Measurements from ENCODE around the gene ATP10A. TPM values are rescaled to one million over a fixed set of nuclear protein-coding genes. Genes with fewer than 3 reads are reported as not detected.

ATP10A gene
- total RNA-seq, 1 experiment from 2014 or later = 3.0 TPM

DNA sequence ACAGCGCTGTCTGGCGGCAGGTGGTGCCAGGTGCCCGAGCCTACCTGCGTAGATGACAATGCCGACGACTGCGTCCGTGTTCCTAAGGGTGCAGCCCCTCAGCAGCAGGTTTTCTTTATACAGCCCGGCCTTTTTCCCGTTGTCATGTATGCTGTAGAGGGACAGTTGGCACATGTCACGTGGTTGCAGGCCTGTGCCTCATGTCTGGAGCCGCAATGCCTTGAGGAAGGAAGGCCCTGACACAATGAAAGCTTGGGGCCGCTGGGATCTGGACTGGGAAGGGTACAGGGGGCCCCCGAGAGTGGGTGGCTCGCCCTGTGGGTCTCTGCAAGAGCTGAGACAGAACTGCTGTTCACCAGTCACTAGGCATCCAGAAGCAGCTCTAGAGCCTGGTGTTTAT lies 136.0 kb downstream of the ATP10A start:
- H3K27ac Mint-ChIP-seq (ENCODE audit: unreplicated experiment) = no peak overlapping the region
- H3K36me3 Mint-ChIP-seq (ENCODE audit: insufficient read depth, unreplicated experiment) = no peaks in the 10 kb centered on the region
- no peaks in the 10 kb centered on the region for H3K4me1 Mint-ChIP-seq (ENCODE audit: low read depth, unreplicated experiment)
- no peaks in the 10 kb centered on the region for H3K27me3 Mint-ChIP-seq (ENCODE audit: unreplicated experiment)
- CTCF ChIA-PET = no interaction called here
- no peaks in the 10 kb centered on the region for H3K9me3 Mint-ChIP-seq (ENCODE audit: low read depth, unreplicated experiment)
- BruUV-seq (replicated peaks) = no TSS peak
- TF ChIP-seq CTCF (IDR thresholded peaks at IDR 0.05; ENCODE audit: unreplicated experiment) = no peak
- no peak for DNase-seq
- intact Hi-C loops (cut with micrococcal nuclease; ENCODE audit: unreplicated experiment) = no loop called here
- no peak overlapping the region for H3K4me3 Mint-ChIP-seq (ENCODE audit: low read depth, unreplicated experiment)

DNA sequence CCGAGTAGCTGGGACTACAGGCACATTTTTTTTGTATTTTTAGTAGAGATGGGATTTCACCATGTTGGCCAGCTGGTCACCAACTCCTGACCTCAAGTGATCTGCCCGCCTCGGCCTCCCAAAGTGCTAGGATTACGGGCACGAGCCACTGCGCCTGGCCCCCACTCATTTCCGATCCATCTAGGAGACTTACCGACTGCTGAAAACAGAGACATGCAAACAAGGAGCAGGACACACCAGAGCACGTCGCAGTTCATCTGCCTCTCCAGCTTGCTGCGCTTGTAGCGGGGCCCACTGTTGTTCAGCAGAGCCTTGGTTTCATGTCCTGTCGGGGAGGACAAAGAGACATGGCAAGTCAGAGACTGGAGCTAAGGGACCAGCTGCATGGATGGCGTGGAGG lies 137.4 kb downstream of the ATP10A start:
- Mint-ChIP-seq H3K4me3 (ENCODE audit: low read depth, unreplicated experiment) (no peak overlapping the region), H3K4me1 (ENCODE audit: low read depth, unreplicated experiment) (no peaks in the 10 kb centered on the region), H3K27ac (ENCODE audit: unreplicated experiment) (no peak overlapping the region), H3K27me3 (ENCODE audit: unreplicated experiment) (no peaks in the 10 kb centered on the region), H3K9me3 (ENCODE audit: low read depth, unreplicated experiment) (no peaks in the 10 kb centered on the region), H3K36me3 (ENCODE audit: insufficient read depth, unreplicated experiment) (no peaks in the 10 kb centered on the region)
- no peak for DNase-seq
- no peak for TF ChIP-seq CTCF (IDR thresholded peaks at IDR 0.05; ENCODE audit: unreplicated experiment)
- no TSS peak for BruUV-seq (replicated peaks)
- CTCF ChIA-PET = no interaction called here
- intact Hi-C loops (cut with micrococcal nuclease; ENCODE audit: unreplicated experiment) = no loop called here

GRCh38 chr15:25724899-25725298 lies 138.2 kb downstream of the ATP10A start:
- CTCF ChIA-PET = no interaction called here
- BruUV-seq (replicated peaks) = no TSS peak
- TF ChIP-seq CTCF (IDR thresholded peaks at IDR 0.05; ENCODE audit: unreplicated experiment) = no peak
- H3K36me3 Mint-ChIP-seq (ENCODE audit: insufficient read depth, unreplicated experiment) = no peaks in the 10 kb centered on the region
- intact Hi-C loops (cut with micrococcal nuclease; ENCODE audit: unreplicated experiment) = no loop called here
- H3K9me3 Mint-ChIP-seq (ENCODE audit: low read depth, unreplicated experiment) = no peaks in the 10 kb centered on the region
- H3K27me3 Mint-ChIP-seq (ENCODE audit: unreplicated experiment) = no peaks in the 10 kb centered on the region
- no peak overlapping the region for H3K4me3 Mint-ChIP-seq (ENCODE audit: low read depth, unreplicated experiment)
- H3K27ac Mint-ChIP-seq (ENCODE audit: unreplicated experiment) = no peak overlapping the region
- no peaks in the 10 kb centered on the region for H3K4me1 Mint-ChIP-seq (ENCODE audit: low read depth, unreplicated experiment)
- no peak for DNase-seq

- no TSS peak for BruUV-seq (replicated peaks)
- no peaks in the 10 kb centered on the region for H3K36me3 Mint-ChIP-seq (ENCODE audit: insufficient read depth, unreplicated experiment)
- H3K27ac Mint-ChIP-seq (ENCODE audit: unreplicated experiment) = no peak overlapping the region
- H3K4me1 Mint-ChIP-seq (ENCODE audit: low read depth, unreplicated experiment) = no peaks in the 10 kb centered on the region
- no peaks in the 10 kb centered on the region for H3K27me3 Mint-ChIP-seq (ENCODE audit: unreplicated experiment)
- no peak for TF ChIP-seq CTCF (IDR thresholded peaks at IDR 0.05; ENCODE audit: unreplicated experiment)
- CTCF ChIA-PET = no interaction called here
- H3K4me3 Mint-ChIP-seq (ENCODE audit: low read depth, unreplicated experiment) = no peak overlapping the region
- intact Hi-C loops (cut with micrococcal nuclease; ENCODE audit: unreplicated experiment) = no loop called here
- no peak for DNase-seq
- H3K9me3 Mint-ChIP-seq (ENCODE audit: low read depth, unreplicated experiment) = no peaks in the 10 kb centered on the region
These were observed 141.5 kb downstream of the ATP10A start for GRCh38 chr15:25721605-25721955.

All from Calu3 (cell line).